Hematopoietic multipotent progenitor cell treated with erythropoietin and hydrocortisone succinate and interleukin-3 and kit ligand, for 6 days (in vitro differentiated cells): Measurements from ENCODE around the gene CACNA1G.

Experiments used
- DNase-seq: peaks from one replicate; pipeline ENCODE4 v3.0.0-alpha.2; 2015

CACNA1G gene

GRCh38 chr17:50659179-50659578, 98.7 kb downstream of the CACNA1G start:
- no peak for DNase-seq

GRCh38 chr17:50660042-50660886, 99.7 kb downstream of the CACNA1G start:
- DNase-seq = peak; percentile 52

- DNase-seq = no peak
Observed at GRCh38 chr17:50660887-50661345, 100.4 kb downstream of the CACNA1G start.

- DNase-seq = peak; percentile 20
Observed at GRCh38 chr17:50661348-50661747, 100.8 kb downstream of the CACNA1G start.

- peak; percentile 85 for DNase-seq
Observed at GRCh38 chr17:50661795-50662391, 101.4 kb downstream of the CACNA1G start.

GRCh38 chr17:50662632-50663225, 102.2 kb downstream of the CACNA1G start:
- DNase-seq = no peak

GRCh38 chr17:50663812-50664374, 103.4 kb downstream of the CACNA1G start:
- DNase-seq = no peak

GRCh38 chr17:50664788-50665458, 104.4 kb downstream of the CACNA1G start:
- peak; percentile 62 for DNase-seq

- DNase-seq = no peak
Observed at GRCh38 chr17:50665838-50666237, 105.3 kb downstream of the CACNA1G start.

GRCh38 chr17:50666316-50666715, 105.8 kb downstream of the CACNA1G start:
- DNase-seq = no peak

GRCh38 chr17:50667259-50668024, 106.9 kb downstream of the CACNA1G start:
- no peak for DNase-seq

GRCh38 chr17:50668025-50668837, 107.7 kb downstream of the CACNA1G start:
- no peak for DNase-seq

- DNase-seq = no peak
Observed at GRCh38 chr17:50668838-50669581, 108.5 kb downstream of the CACNA1G start.

- no peak for DNase-seq
Observed at GRCh38 chr17:50672071-50672470, 111.6 kb downstream of the CACNA1G start.

- DNase-seq = no peak
Observed at GRCh38 chr17:50672831-50673551, 112.5 kb downstream of the CACNA1G start.

- DNase-seq = no peak
Observed at GRCh38 chr17:50675190-50675589, 114.7 kb downstream of the CACNA1G start.

- no peak for DNase-seq
Observed at GRCh38 chr17:50675627-50676026, 115.1 kb downstream of the CACNA1G start.

- DNase-seq = no peak
Observed at GRCh38 chr17:50676065-50676975, 115.8 kb downstream of the CACNA1G start.
